Trophoblast cell (in vitro differentiated cells and primary cell): ENCODE results near the gene TPPP.

Experiments
- DNase-seq, 2 donors: peaks; one replicate each; pipeline ENCODE4 v3.0.0-alpha.2; 2016
- H2AFZ ChIP-seq: 2 replicates; pipeline ENCODE4 v1.6.1; 2013; ENCODE audit warnings: low read length, moderate library complexity, mild to moderate bottlenecking; ENCODE audit not compliant: insufficient read depth, poor library complexity
- H2AK5ac ChIP-seq: 2 replicates; pipeline ENCODE4 v1.6.1; 2013; ENCODE audit warnings: mild to moderate bottlenecking, low read length
- H2BK120ac ChIP-seq: 2 replicates; pipeline ENCODE4 v1.6.1; 2013; ENCODE audit warnings: low read length, mild to moderate bottlenecking, moderate library complexity; ENCODE audit not compliant: insufficient read depth, poor library complexity
- H2BK12ac ChIP-seq: 2 replicates; pipeline ENCODE4 v1.6.1; 2013; ENCODE audit warnings: mild to moderate bottlenecking, low read length, moderate library complexity
- H2BK5ac ChIP-seq: 2 replicates; pipeline ENCODE4 v1.6.1; 2013; ENCODE audit warnings: low read length, low read depth, moderate library complexity, mild to moderate bottlenecking; ENCODE audit not compliant: poor library complexity
- H3K14ac ChIP-seq: 2 replicates; pipeline ENCODE4 v1.6.1; 2013; ENCODE audit warnings: mild to moderate bottlenecking, low read length
- H3K18ac ChIP-seq: 2 replicates; pipeline ENCODE4 v1.6.1; 2013; ENCODE audit warnings: mild to moderate bottlenecking, low read length
- H3K23ac ChIP-seq: 2 replicates; pipeline ENCODE4 v1.6.1; 2013; ENCODE audit warnings: low read length
- H3K27ac ChIP-seq: 2 replicates; pipeline ENCODE4 v1.5.1; 2013; ENCODE audit warnings: low read depth, mild to moderate bottlenecking, inconsistent platforms, low read length, moderate library complexity
- H3K27me3 ChIP-seq: 2 replicates; pipeline ENCODE4 v1.6.1; 2013; ENCODE audit warnings: inconsistent platforms, mild to moderate bottlenecking, low read length, moderate library complexity; ENCODE audit not compliant: insufficient read depth
- H3K36me3 ChIP-seq, 2 experiments: 1 replicate in 1 of 2; 2 replicates in 1 of 2; pipeline ENCODE4 v1.6.1; 2013; ENCODE audit warnings: low read length in 2 of 2, mild to moderate bottlenecking in 2 of 2, moderate library complexity in 1 of 2; ENCODE audit not compliant: insufficient read depth in 2 of 2, control insufficient read depth in 1 of 2
- H3K4ac ChIP-seq: 2 replicates; pipeline ENCODE4 v1.6.1; 2013; ENCODE audit warnings: low read depth, mild to moderate bottlenecking, low read length, moderate library complexity
- H3K4me1 ChIP-seq, 2 experiments: 1 replicate in 1 of 2; 2 replicates in 1 of 2; pipeline ENCODE4 v1.6.1; 2013; ENCODE audit warnings: low read length in 2 of 2, mild to moderate bottlenecking in 2 of 2, moderate library complexity in 1 of 2; ENCODE audit not compliant: insufficient read depth in 2 of 2, control insufficient read depth in 1 of 2
- H3K4me2 ChIP-seq: 2 replicates; pipeline ENCODE4 v1.6.1; 2013; ENCODE audit warnings: inconsistent platforms, mild to moderate bottlenecking, low read length, moderate library complexity
- H3K4me3 ChIP-seq: 2 replicates; pipeline ENCODE4 v1.5.1; 2013; ENCODE audit warnings: mild to moderate bottlenecking, low read depth, low read length, inconsistent platforms
- H3K79me1 ChIP-seq: one replicate; pipeline ENCODE4 v1.6.1; 2013; ENCODE audit warnings: low read length
- H3K79me2 ChIP-seq: 2 replicates; pipeline ENCODE4 v1.6.1; 2013; ENCODE audit warnings: low read length, mild to moderate bottlenecking; ENCODE audit not compliant: control insufficient read depth, insufficient read depth, poor library complexity
- H3K9ac ChIP-seq: 2 replicates; pipeline ENCODE4 v1.6.1; 2013; ENCODE audit warnings: mild to moderate bottlenecking, low read length
- H3K9me3 ChIP-seq: 2 replicates; pipeline ENCODE4 v1.6.1; 2013; ENCODE audit warnings: low read depth, mild to moderate bottlenecking, control low read depth, inconsistent platforms, low read length; ENCODE audit not compliant: insufficient read depth
- H4K12ac ChIP-seq: 2 replicates; pipeline ENCODE4 v1.6.1; 2013; ENCODE audit warnings: low read depth, mild to moderate bottlenecking, low read length, moderate library complexity
- H4K8ac ChIP-seq: 2 replicates; pipeline ENCODE4 v1.6.1; 2013; ENCODE audit warnings: low read depth, mild to moderate bottlenecking, low read length, moderate library complexity
- H4K91ac ChIP-seq: one replicate; pipeline ENCODE4 v1.6.1; 2013; ENCODE audit warnings: low read depth, mild to moderate bottlenecking, low read length, moderate library complexity
- WGBS: extraction: QIAGEN DNeasy Blood & Tissue Kit; methylation state at CpG from one replicate; pipeline ENCODE4 v1.1.7; 2013; ENCODE audit warnings: missing lambda C conversion rate; ENCODE audit not compliant: insufficient read length, insufficient coverage; ENCODE audit errors: extremely low coverage; 5-methylcytosine and 5-hydroxymethylcytosine counted together

The TPPP gene

DNA sequence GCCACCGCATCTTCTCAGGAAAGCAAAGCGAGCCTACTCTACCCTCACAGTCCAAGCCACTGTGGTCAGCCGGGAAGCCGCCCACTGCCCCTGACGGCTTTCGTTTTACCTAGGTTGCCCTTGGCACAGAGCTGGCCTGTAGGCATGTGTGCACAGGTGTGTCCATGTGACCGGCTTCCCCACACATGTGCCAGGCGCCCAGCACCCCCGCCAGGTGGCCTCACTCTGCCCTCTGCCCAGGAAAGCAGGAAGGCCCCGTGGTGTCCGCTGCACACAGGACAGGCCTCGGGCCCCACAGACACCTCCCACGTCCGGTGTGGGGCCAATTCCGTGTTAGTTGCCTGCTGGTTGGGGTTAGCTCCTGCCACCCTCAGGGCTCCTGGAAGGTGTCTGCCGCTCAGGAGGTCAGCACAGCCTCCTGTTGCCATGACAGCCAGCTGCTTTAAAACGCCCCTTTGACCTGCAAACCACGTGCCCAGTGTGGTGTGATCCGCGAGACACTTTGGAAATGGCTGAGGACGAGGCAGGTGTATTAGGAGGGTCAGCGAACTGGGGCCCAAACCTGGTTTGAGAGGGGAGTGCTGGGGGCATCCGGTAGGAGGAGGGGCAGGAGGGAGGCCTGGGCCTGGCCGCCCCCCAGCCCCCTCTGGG lies 28.7 kb downstream of the TPPP start:
- Histone ChIP-seq H2BK120ac (no peak overlapping the region), H3K9me3 (peaks cover 4% of the 10 kb centered on the region), H4K91ac (no peak overlapping the region), H4K12ac (no peak overlapping the region), H3K4me3 (no peak overlapping the region), H3K27ac (no peak overlapping the region), H3K27me3 (no peaks in the 10 kb centered on the region), H4K8ac (no peak overlapping the region), H3K4ac (no peak overlapping the region), H2AFZ (no peak overlapping the region), H3K79me2 (no peaks in the 10 kb centered on the region), H2BK12ac (no peak overlapping the region), H3K4me2 (no peak overlapping the region), H3K36me3 (peaks cover 63% of the 10 kb centered on the region in 2 experiments), H2BK5ac (no peak overlapping the region), H3K9ac (no peak overlapping the region), H2AK5ac (no peak overlapping the region), H3K4me1 (no peaks in the 10 kb centered on the region), H3K14ac (no peak overlapping the region), H3K23ac (no peak overlapping the region), H3K79me1 (no peaks in the 10 kb centered on the region), H3K18ac (no peak overlapping the region)
- no peak for DNase-seq
- WGBS = no CpG with 5 or more reads among the region's 24 CpGs

DNA sequence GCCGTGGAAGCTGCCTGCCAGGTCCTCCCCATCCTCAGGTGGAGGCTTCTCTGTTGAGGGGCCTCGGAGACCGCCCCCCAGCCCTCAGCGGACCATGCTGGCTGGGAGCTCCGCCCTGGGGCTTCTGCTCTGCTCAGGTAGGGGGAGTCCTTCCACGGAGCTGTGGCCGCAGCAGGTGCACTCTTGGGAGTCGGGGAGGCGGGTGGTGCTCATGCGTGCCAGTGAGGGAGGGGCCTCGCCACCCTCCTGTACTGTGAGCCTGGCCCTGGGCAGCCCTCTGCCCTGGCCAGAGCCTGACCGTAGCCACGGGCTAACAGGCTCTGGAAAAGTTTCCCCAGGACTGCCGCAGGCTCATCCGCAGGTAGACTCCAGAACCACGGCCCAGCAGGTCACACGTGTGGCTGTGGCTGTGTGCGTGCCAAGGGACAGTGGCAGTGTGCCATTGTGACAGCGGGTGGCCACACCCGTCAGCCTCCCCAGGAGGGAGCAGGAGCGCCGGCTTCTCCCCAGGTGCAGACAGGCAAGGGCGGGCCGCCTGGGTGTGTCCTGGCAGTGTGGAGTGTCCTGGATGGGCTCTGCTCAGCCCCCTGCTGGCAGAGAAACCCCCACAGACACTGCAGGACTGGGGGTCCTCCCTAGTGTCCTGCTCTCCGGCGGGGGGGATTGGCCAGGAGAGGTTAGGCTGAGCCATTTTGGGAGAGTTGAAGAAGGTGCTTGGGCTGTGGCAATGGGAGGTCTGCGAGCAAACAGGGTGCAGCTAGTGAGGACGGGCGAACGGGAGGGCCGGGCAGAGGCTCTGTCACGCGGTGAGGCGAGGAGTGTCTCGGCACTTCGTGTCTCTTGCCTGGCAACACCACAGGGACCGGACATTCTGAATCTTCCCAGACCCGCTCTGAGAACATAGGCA lies 29.5 kb downstream of the TPPP start:
- Histone ChIP-seq H3K4me1 (no peaks in the 10 kb centered on the region), H3K36me3 (peaks cover 67% of the 10 kb centered on the region in 2 experiments), H4K8ac (no peak overlapping the region), H4K12ac (no peak overlapping the region), H3K4me3 (no peak overlapping the region), H3K27me3 (no peaks in the 10 kb centered on the region), H3K9ac (no peak overlapping the region), H3K9me3 (peaks cover 5% of the 10 kb centered on the region), H2BK12ac (no peak overlapping the region), H3K4me2 (no peak overlapping the region), H3K14ac (no peak overlapping the region), H3K79me1 (no peaks in the 10 kb centered on the region), H2AK5ac (no peak overlapping the region), H3K4ac (no peak overlapping the region), H3K27ac (no peak overlapping the region), H3K18ac (no peak overlapping the region), H2BK120ac (no peak overlapping the region), H2AFZ (no peak overlapping the region), H3K79me2 (no peaks in the 10 kb centered on the region), H2BK5ac (no peak overlapping the region), H4K91ac (no peak overlapping the region), H3K23ac (no peak overlapping the region)
- no peak for DNase-seq
- WGBS = no CpG with 5 or more reads among the region's 38 CpGs

DNA sequence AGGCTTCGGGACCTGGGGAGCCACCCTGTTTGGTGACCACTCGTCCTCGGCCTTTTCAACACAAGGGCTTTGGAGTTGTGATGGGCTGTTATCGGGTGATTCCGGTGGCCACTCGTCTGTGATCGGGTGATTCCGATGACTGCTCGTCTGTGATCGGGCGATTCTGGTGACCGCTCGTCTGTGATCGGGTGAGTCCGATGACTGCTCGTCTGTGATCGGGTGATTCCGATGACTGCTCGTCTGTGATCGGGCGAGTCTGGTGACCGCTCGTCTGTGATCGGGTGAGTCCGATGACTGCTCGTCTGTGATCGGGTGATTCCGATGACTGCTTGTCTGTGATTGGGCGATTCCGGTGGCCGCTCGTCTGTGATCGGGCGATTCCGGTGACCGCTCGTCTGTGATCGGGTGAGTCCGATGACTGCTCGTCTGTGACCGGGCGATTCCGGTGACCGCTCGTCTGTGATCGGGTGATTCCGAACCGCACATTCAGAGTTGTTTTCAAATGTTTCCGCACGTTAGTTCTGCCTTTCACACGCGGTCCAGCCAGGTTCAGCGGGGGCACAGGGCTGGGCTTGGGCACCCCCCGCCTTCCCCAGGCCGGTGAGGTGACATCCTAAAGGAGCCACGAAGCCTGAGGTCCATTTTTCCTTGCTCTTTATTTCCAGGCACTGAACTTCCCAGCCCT lies 30.3 kb downstream of the TPPP start:
- Histone ChIP-seq H3K4me2 (no peak overlapping the region), H3K18ac (no peak overlapping the region), H2BK120ac (no peak overlapping the region), H2BK5ac (no peak overlapping the region), H2AFZ (no peak overlapping the region), H3K4me3 (no peak overlapping the region), H2AK5ac (no peak overlapping the region), H4K12ac (no peak overlapping the region), H3K4me1 (no peaks in the 10 kb centered on the region), H3K27me3 (no peaks in the 10 kb centered on the region), H3K23ac (no peak overlapping the region), H3K36me3 (peaks cover 63 to 65% of the 10 kb centered on the region in 2 experiments), H3K14ac (no peak overlapping the region), H3K9ac (no peak overlapping the region), H3K27ac (no peak overlapping the region), H4K91ac (no peak overlapping the region), H3K9me3 (peaks cover 5% of the 10 kb centered on the region), H3K79me2 (no peaks in the 10 kb centered on the region), H2BK12ac (no peak overlapping the region), H4K8ac (no peak overlapping the region), H3K4ac (no peak overlapping the region), H3K79me1 (no peaks in the 10 kb centered on the region)
- no CpG with 5 or more reads among the region's 56 CpGs for WGBS
- DNase-seq = no peak

DNA sequence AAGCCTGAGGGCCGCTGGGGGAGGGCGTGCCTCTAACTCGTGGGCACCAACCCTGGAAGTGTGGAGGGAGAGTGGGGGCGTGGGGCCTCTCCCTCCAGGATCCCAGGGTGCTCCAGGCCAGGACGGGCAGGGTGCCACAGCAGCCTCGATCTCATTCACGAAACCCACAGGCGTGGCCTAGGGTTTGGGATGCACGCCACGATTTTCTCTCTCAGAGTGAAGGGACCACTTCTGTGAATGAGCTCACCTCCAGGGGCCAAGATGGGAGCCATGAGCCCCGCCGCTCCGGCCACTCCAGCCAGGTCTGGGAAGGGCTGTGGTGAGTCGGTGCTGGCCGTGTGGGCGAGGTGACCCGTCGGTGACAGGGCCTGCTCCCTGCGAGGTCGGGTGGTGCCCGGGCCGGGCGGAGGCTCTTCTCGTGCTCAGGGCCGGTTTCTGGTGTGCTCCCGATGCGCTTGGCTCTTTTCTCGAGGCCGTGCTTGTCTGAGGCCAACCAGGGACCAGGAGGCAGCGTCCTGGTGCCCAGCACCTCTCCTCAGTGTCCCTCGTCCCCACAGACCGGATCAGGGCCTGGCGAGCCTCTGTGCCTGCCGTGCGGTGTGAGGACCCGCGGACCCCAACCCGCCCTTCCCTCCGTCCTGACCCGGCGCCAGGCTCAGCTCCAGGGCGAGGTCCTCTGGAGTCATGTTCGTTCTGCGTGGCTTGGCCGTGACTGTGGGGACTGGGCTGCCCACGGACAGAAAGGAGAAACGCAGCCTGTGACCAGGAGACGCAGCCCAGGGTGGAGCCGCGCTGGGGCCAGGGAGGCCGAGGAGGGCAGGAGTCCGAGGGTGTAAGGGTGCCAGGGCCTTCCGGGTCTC lies 31.0 kb downstream of the TPPP start:
- H3K4me3 ChIP-seq = no peak overlapping the region
- no peak for DNase-seq
- H3K27ac ChIP-seq = no peak overlapping the region
- peaks cover 5% of the 10 kb centered on the region for H3K9me3 ChIP-seq
- H3K79me1 ChIP-seq = no peaks in the 10 kb centered on the region
- H2BK120ac ChIP-seq = no peak overlapping the region
- no peak overlapping the region for H3K14ac ChIP-seq
- H2AFZ ChIP-seq = no peak overlapping the region
- no peak overlapping the region for H4K91ac ChIP-seq
- H2BK12ac ChIP-seq = no peak overlapping the region
- no CpG with 5 or more reads among the region's 53 CpGs for WGBS
- no peak overlapping the region for H3K9ac ChIP-seq
- no peak overlapping the region for H2AK5ac ChIP-seq
- peaks cover 67% of the 10 kb centered on the region in 2 experiments for H3K36me3 ChIP-seq
- H4K12ac ChIP-seq = no peak overlapping the region
- H3K79me2 ChIP-seq = no peaks in the 10 kb centered on the region
- H3K4me1 ChIP-seq = no peaks in the 10 kb centered on the region
- H3K23ac ChIP-seq = no peak overlapping the region
- H3K18ac ChIP-seq = no peak overlapping the region
- no peak overlapping the region for H2BK5ac ChIP-seq
- no peaks in the 10 kb centered on the region for H3K27me3 ChIP-seq
- H4K8ac ChIP-seq = no peak overlapping the region
- no peak overlapping the region for H3K4ac ChIP-seq
- no peak overlapping the region for H3K4me2 ChIP-seq
